Measurements from ENCODE around the gene PTPRT.

DNA sequence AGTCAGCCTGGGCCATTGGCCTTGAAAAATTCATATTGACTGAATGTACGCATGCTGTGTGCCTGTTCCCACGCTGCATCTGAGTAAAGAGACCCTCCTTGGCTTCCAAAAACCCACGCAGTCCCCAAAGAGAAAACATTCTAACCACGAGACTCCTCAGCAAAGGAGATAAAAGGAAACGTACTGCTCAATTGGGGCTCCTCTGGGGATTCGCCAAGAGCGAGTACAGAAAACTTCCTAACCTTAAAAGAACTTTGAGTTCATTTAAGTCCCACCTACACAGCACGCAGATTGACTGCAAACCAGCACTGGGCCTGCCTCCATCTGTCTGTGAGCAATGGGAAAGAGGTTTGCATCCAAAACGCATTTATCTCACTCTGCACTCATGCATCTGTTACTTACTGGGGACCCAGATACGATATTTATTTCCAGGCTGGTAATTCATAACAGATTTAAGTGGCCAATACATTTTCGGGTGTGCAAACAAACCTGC lies 1065.7 kb downstream of the PTPRT start:
- no peak for TF ChIP-seq CTCF (IDR thresholded peaks at IDR 0.05)
- no peak for TF ChIP-seq POLR2A (IDR thresholded peaks at IDR 0.05)

Data from Peyer's patch (tissue), 4 donors.